Right cardiac atrium (tissue), 5 donors: ENCODE results near the gene DIPK1B. TPM values are rescaled to one million over a fixed set of nuclear protein-coding genes. Genes with fewer than 3 reads are reported as not detected.
A peak's percentile ranks its signal among the peaks of the same experiment; 100 is the strongest.
"Not testable (repeated sequence)": the region's sequence is repeated elsewhere in the genome, so short reads cannot be mapped to it uniquely, and the experiment has no call there.

Experiments used
- ATAC-seq, 2 donors: fragments of 200-7000 bp; cut with Tn5 transposase; one replicate each; pipeline versions ENCODE4 v1.8.0 to v1.9.1; 2020; ENCODE audit warnings: moderate library complexity in 2 of 2, mild to moderate bottlenecking in 1 of 2
- DNase-seq, 3 donors: peaks; one replicate each; pipeline ENCODE4 v3.0.0-alpha.2; 2020
- H3K27ac ChIP-seq: one replicate; pipeline ENCODE4 v1.5.1; 2013; ENCODE audit warnings: mild to moderate bottlenecking, low read length, control low read depth, moderate library complexity
- H3K27me3 ChIP-seq: one replicate; pipeline ENCODE4 v1.6.1; 2013; ENCODE audit not compliant: control insufficient read depth, insufficient read depth
- H3K4me1 ChIP-seq: one replicate; pipeline ENCODE4 v1.6.1; 2013; ENCODE audit warnings: low read length; ENCODE audit not compliant: control insufficient read depth, insufficient read depth
- H3K4me3 ChIP-seq: one replicate; pipeline ENCODE4 v1.5.1; 2013; ENCODE audit warnings: low read length, control low read depth
- H3K9me3 ChIP-seq: one replicate; pipeline ENCODE4 v1.6.1; 2013; ENCODE audit warnings: low read length; ENCODE audit not compliant: control insufficient read depth
- WGBS: extraction: QIAGEN DNeasy Blood & Tissue Kit; methylation state at CpG from one replicate; pipeline ENCODE4 v1.1.7; 2013; 5-methylcytosine and 5-hydroxymethylcytosine counted together
- intact Hi-C, 4 donors: fragments of 100-400 bp; cut with DNase I; formaldehyde crosslinking; loops; one replicate each; pipeline versions ENCODE4 v1.11.0 to v1.14.0; 2022 to 2023
- polyA plus RNA-seq: library from polyadenylated mRNA; stranded (reverse); fragments of 200-250 nt; gene quantifications from one replicate; pipeline ENCODE4 v1.2.3, GENCODE V29; 2013
- total RNA-seq, 4 donors: library from RNA; stranded (reverse); fragmentation: NEBNext Ultra II Directional; extraction: Animal tissue kit (Norgen Biotek cat#: 25700); gene quantifications; one replicate each; pipeline ENCODE4 v1.2.1, GENCODE V29; 2021
- donor health status: healthy with polysubstance abuse.
- donor health status: DM: no; HTN: yes; CAD: no.
- donor health status: DM: no; HTN: no; CAD: no.
- donor health status: DM: no; HTN: yes; CAD: no; lungs with severe emphysema.
- donor health status: DM: yes; HTN: yes; CAD: no.

DIPK1B gene
- total and polyA plus RNA-seq, 5 donors: 34.2 to 42.7 (median 38.1) TPM

DNA sequence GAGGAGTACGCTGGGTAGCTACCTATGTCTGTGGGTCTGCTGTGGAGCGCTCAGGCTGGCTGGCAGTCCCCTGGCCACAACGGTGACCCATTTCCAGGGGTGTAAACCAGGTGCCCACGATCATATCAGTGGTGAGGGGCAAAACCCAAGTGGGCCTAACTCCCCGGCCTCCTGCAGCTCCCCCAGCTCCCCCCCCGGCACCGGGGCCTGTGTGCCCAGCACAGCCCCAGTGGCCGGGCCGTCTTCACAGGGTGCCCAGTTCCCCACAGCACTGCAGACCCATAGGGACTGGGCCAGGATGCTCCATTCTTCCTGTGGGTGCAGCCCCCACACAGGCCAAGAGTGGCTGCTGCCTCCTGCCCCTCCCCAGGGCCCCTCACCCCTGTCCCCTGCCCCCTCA, 46.6 kb downstream of the DIPK1B start:
- WGBS: 80% methylated on average over 9 of the region's 9 CpGs
- Histone ChIP-seq H3K4me3 (no peak overlapping the region), H3K27me3 (no peaks in the 10 kb centered on the region), H3K9me3 (no peaks in the 10 kb centered on the region), H3K27ac (no peak overlapping the region), H3K4me1 (no peaks in the 10 kb centered on the region)
- DNase-seq (peak in 1 of 3 donors; percentile 21), ATAC-seq (no peak)
- intact Hi-C loops: no loop called here

DNA sequence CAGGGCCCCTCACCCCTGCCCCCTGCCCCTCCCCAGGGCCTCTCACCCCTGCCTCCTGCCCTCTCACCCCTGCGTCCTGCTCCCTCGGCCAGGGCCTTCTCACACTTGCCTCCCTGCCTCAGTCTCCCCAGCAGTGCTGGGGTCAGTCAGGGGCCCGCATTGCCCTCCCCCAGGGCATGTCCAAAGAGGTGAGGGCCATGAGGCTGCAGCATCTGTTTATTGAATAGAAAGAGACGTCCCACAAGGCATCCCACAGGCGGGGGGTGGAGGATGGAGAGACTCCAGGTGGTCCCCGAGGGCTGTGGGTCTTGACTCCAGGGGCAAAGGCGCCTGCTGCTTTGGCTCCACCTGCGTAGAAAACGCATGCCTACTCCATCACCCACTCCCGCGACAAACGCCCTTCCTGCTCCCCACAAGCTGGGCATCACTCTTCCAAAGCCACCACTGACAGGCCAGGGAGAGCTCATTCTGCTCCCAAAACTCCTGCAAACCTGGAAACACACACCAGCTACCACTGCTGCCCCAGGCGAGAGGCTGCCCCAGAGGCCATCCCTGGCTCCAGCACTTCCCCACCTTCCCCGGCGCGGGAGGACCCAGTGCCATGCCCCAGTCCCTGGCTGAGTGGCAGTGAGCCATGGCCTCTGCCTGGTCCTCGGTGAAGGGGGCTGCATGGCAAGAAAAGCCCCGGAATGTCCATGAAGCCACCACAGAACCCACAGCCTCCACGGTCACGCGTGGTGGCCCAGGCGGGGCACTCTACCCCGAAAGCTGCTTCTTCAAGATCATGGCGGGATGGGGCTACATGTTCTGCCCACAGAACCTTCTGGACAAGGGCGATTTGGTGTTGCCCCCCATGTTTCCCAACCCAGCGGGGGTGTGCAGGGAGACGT, 47.3 kb downstream of the DIPK1B start:
- ATAC-seq (no peak), DNase-seq (peak in 1 of 3 donors; percentile 49)
- Histone ChIP-seq H3K4me3 (no peak overlapping the region), H3K9me3 (no peaks in the 10 kb centered on the region), H3K27me3 (no peaks in the 10 kb centered on the region), H3K4me1 (no peaks in the 10 kb centered on the region), H3K27ac (no peak overlapping the region)
- WGBS: 86% methylated on average over 27 of the region's 27 CpGs
- intact Hi-C loops: no loop called here

DNA sequence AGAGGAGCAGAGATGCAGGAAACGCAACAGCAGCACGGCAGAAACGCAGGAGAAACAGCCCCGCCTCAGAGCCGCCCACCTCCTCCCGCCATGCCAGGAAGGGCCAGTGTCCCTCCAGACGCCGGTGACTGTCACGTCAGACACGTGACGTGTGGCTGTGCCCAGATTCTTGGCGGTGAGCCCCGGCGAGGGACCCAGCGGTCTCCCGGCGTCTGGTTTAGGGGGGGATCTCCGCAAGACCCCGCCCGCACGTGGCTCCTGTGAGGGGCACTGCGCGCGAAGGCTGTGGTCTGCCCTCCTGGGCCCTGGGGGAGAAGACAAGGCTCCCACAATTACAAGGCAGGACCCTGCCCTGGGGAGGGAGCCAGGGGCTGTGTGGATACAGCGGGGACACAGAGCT, 48.1 kb downstream of the DIPK1B start:
- Histone ChIP-seq H3K27me3 (no peaks in the 10 kb centered on the region), H3K27ac (no peak overlapping the region), H3K4me1 (no peaks in the 10 kb centered on the region), H3K9me3 (no peaks in the 10 kb centered on the region), H3K4me3 (no peak overlapping the region)
- WGBS: 58% methylated on average over 25 of the region's 25 CpGs
- intact Hi-C loops: no loop called here
- ATAC-seq (no peak), DNase-seq (peak in 1 of 3 donors; percentile 70)

- 41% methylated on average over 22 of the region's 22 CpGs for WGBS
- H3K4me3 ChIP-seq, H3K9me3 ChIP-seq, H3K27me3 ChIP-seq, H3K27ac ChIP-seq, H3K4me1 ChIP-seq, intact Hi-C loops: not testable (repeated sequence)
- peak; percentile 59 to 83 (median 73) for DNase-seq
- ATAC-seq: peak in 1 of 2 donors; percentile 12
These were observed 48.6 kb downstream of the DIPK1B start for GRCh38 chr9:136760834-136761544.

GRCh38 chr9:136761545-136761981, 49.2 kb downstream of the DIPK1B start:
- Histone ChIP-seq H3K4me1 (no peaks in the 10 kb centered on the region), H3K27ac (no peak overlapping the region), H3K4me3 (no peak overlapping the region), H3K9me3 (no peaks in the 10 kb centered on the region), H3K27me3 (no peaks in the 10 kb centered on the region)
- intact Hi-C loops: no loop called here
- no peak for ATAC-seq
- 76% methylated on average over 13 of the region's 13 CpGs for WGBS
- DNase-seq: peak in 1 of 3 donors; percentile 35

GRCh38 chr9:136762221-136762691, 49.9 kb downstream of the DIPK1B start:
- intact Hi-C loops: no loop called here
- Histone ChIP-seq H3K27me3 (no peaks in the 10 kb centered on the region), H3K4me1 (no peaks in the 10 kb centered on the region), H3K27ac (no peak overlapping the region), H3K9me3 (no peaks in the 10 kb centered on the region), H3K4me3 (no peak overlapping the region)
- whole genome bisulfite sequencing: 85% methylated on average over 17 of the region's 17 CpGs
- peak in 1 of 3 donors; percentile 62 for DNase-seq
- no peak for ATAC-seq

- ATAC-seq (peak; percentile 50 to 65), DNase-seq (peak; percentile 75 to 83 (median 82))
- Histone ChIP-seq H3K27me3 (no peaks in the 10 kb centered on the region), H3K9me3 (no peaks in the 10 kb centered on the region), H3K4me1 (no peaks in the 10 kb centered on the region), H3K27ac (no peak overlapping the region), H3K4me3 (no peak overlapping the region)
- intact Hi-C loops: no loop called here
- WGBS: 22% methylated on average over 37 of the region's 37 CpGs
These were observed 50.7 kb downstream of the DIPK1B start for GRCh38 chr9:136762915-136763648.

GRCh38 chr9:136763649-136764035, 51.3 kb downstream of the DIPK1B start:
- ATAC-seq: no peak
- no peaks in the 10 kb centered on the region for H3K4me1 ChIP-seq
- DNase-seq: peak in 1 of 3 donors; percentile 53
- WGBS: 89% methylated on average over 14 of the region's 14 CpGs
- no peak overlapping the region for H3K4me3 ChIP-seq
- intact Hi-C loops: no loop called here
- no peaks in the 10 kb centered on the region for H3K27me3 ChIP-seq
- no peaks in the 10 kb centered on the region for H3K9me3 ChIP-seq
- H3K27ac ChIP-seq: no peak overlapping the region

DNA sequence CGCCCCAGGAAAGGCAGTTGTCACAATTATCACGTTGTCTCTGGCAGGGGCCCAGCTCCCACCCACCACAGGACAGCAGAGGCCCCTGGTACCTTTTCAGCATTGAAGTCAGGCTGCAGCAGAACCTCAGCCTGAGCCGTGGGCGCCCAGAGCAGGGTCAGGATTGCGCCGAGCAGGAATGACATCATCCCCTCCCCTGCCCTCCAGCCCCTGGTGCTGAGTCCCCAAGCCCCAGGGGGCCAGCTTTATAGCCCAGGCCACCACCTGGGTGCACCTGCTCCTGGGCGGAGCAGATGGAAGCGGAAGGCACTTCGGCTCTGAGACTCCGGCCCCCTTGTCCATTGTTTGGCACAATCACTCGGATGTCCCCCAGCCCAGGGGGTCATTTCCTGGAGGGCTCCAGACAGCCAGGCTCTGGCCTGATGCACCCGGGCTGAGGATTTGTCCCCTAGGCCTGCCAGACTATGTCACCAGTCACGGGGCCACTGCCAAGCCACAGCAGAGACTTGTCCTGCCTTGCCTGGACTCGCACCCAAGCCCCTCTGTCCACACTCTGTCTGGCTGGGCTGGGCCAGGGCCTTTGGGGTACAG, 52.0 kb downstream of the DIPK1B start, which contains the start of gene LCN15:
LCN15 (minus strand) TSS at position 218 of the 591 bp plus-strand sequence; CDS start at position 188, 30 bp downstream.
- ATAC-seq: peak; percentile 8 to 26
- H3K27ac ChIP-seq: peak within 1 kb of the TSS; percentile 52
- intact Hi-C loops: no loop called here

DNA sequence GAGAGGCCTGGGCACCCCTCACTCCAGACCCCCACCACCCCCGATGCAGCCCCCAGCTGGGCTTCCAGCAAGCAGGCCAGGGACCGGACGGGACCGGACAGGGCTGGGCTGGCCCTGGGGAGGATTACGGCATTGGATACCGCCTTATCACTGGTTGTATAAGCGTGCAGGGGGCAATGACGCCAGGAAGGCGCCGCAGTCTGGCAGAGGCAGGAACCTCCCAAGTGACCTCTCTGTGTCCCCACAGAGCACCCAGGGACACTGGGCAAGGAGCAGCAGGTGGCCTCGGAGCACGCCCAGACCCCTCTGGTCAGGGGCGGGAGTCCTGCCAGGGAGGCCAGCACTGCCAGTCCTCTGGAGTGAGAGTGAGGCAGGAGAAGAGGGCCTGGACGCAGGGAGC, 52.7 kb downstream of the DIPK1B start:
- intact Hi-C loops: no loop called here
- H3K4me1 ChIP-seq: no peaks in the 10 kb centered on the region
- no peak overlapping the region for H3K4me3 ChIP-seq
- peak; percentile 66 to 85 (median 84) for DNase-seq
- peak; percentile 76 to 81 for ATAC-seq
- H3K27me3 ChIP-seq: no peaks in the 10 kb centered on the region
- no peaks in the 10 kb centered on the region for H3K9me3 ChIP-seq
- H3K27ac ChIP-seq: peak overlapping the region; percentile 52
- 73% methylated on average over 14 of the region's 14 CpGs for WGBS

More for the DNA sequence above, 52.0 kb downstream of the DIPK1B start, which contains the start of gene LCN15:
- DNase-seq: peak in 2 of 3 donors; percentile 62 to 67
- no peaks in the 10 kb centered on the region for H3K27me3 ChIP-seq
- 59% methylated on average over 14 of the region's 14 CpGs for WGBS
- H3K4me3 ChIP-seq: no peak within 1 kb of the TSS
- no peaks in the 10 kb centered on the region for H3K9me3 ChIP-seq
- H3K4me1 ChIP-seq: no peaks in the 10 kb centered on the region
